Airway epithelial cell (primary cell): ENCODE results near the gene BAMBI. TPM values are rescaled to one million over a fixed set of nuclear protein-coding genes. Genes with fewer than 3 reads are reported as not detected.

ENCODE experiments used
- total RNA-seq: library from RNA; depleted of rRNA; stranded (reverse); fragments of >200 nt; gene quantifications from 2 replicates; pipeline ENCODE4 v1.2.3, GENCODE V29; 2015

BAMBI gene
- total RNA-seq: 3.4 and 4.0 TPM in 2 replicates

GRCh38 chr10:28676968-28677887 lies at the start of gene BAMBI:
Gene BAMBI (plus strand): TSS chr10:28677521. CDS start chr10:28677898, 377 bp downstream.

Other genes starting within 250 kb of the BAMBI start
- 24.6 and 45.0 TPM in 2 replicates for gene WAC, start 144.4 kb upstream of the BAMBI start, total RNA-seq